Superior temporal gyrus (tissue), 1 donor: Measurements from ENCODE around the gene JAK2.
A peak's percentile ranks its signal among the peaks of the same experiment; 100 is the strongest.
"Not testable (repeated sequence)": the region's sequence is repeated elsewhere in the genome, so short reads cannot be mapped to it uniquely, and the experiment has no call there.

ENCODE experiments used
- DNase-seq: peaks from one replicate; pipeline ENCODE4 v3.0.0-alpha.2; 2016; ENCODE audit errors: extremely low spot score

JAK2 gene

DNA sequence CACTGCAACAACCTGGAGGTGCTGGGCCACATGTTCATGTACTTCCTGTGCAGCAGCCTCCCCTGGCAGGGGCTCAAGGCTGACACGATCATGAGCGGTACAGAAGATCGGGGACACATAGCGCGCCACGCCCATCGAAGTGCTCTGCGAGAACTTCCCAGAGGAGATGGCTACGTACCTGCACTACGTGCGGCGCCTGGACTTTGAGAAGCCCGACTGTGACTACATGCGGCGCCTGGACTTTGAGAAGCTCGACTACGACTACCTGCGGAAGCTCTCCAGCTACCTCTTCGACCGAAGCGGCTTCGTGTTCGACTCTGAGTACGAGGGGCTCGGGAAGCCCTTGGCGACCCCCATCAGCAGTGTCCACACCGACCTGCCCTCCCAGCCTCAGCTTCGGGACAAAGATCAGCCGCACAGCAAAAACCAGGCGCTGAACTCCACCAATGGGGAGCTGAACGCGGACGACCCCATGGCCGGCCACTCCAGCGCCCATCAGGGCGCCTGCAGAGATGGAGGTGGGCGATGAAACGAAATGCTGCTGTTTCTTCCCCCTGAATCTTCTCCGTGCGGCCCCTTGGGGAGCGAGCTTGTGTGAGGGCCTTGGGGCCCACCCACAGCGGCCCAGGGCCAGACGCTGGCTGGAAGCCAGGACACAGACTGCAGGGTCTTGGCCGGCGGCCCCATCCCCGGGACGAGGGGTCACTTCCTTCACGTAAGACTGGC is 56.5 kb downstream of the JAK2 start:
- DNase-seq = no peak

DNA sequence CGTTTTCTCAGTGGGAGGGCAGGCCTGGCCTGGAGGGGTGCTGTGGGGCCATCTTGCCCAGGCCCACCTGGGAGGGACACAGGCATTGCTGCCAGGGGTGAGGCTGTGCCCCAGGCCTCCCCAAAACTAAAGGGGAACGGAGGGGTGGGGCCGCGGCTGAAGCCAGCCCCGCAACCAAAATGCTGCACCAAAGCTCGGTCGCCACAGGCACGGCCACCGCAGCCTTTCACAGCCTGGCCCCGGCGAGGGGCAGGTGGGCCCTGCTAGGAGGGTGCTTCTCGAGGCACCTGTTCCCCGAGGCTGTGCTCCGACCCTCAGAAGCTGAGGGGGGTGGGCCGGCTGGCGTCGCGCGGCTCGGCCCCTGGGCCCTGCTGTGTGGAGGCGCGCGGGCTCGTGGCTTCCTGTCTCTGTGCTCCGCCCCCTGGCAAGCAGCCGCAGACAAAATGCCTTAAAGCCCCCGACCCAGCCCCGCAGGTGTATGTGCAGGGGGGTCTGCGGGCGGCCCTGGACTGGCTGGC is 57.6 kb downstream of the JAK2 start:
- no peak for DNase-seq

DNA sequence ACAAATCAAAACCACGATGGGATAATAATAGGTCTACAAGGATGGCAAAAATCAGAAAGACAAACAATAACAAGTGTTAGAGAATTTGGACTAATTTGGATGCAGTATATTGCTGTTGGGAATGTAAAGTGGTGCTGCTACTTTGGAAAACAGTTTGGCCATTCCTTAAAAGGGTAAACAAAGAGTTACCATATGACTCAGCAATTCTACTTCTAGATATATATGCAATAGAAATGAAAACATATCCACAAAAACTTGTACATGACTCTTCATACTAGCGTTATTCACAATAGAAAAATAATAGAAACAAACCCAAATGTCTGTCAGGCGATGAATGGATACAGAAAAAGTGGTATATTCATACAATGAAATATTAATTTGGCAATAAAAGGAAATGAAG is 58.3 kb downstream of the JAK2 start:
- no peak for DNase-seq

DNA sequence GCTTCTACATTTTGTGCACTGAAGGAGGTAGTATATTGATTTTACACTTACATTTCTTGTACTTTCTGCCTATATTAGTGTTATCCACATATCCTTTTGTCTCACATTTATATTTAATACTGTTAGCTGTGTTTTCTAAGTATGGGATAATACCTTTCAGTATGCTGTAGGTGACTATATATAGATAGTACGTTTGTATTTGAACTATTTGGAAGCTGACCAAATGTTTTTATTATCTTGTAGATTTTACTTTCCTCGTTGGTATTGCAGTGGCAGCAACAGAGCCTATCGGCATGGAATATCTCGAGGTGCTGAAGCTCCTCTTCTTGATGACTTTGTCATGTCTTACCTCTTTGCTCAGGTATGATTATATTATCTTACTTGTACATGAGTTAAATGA is 59.1 kb downstream of the JAK2 start:
- no peak for DNase-seq

DNA sequence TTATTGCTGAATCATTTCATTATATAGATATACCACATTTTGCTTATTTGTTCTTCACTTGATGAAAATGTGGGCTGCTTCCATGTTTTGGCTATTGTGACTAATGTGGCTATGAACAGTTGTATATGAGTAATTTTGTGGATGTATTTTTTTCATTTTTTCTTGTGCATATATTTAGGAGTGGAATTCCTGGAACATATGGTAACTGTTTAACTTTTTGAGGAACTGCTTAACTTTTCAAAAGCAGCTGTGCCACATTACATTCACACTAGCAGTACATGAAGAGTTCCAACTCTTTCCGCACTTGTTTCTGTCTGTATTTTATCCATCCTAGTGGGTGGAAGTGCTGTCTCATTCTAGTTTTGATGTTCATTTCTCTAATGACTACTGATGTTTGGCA is 67.8 kb downstream of the JAK2 start:
- peak; percentile 34 for DNase-seq

DNA sequence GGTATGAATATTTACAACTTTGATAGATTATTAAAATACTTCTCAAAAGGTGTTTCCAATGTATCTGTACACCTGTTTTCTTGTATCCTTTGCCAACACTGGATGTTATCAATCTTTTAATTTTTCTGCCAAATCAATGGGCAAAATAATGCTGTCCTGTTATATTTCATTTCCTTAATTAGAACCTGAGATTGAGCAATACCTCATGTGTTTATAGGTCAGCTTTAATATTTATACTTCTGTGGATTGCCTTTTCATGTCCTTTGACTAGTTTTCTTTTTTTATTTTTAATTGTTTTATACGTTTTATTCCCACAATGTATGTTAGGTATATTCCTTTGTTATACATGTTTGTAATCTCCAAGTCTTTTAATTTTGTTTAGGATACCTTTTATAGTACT is 77.6 kb downstream of the JAK2 start:
- no peak for DNase-seq

DNA sequence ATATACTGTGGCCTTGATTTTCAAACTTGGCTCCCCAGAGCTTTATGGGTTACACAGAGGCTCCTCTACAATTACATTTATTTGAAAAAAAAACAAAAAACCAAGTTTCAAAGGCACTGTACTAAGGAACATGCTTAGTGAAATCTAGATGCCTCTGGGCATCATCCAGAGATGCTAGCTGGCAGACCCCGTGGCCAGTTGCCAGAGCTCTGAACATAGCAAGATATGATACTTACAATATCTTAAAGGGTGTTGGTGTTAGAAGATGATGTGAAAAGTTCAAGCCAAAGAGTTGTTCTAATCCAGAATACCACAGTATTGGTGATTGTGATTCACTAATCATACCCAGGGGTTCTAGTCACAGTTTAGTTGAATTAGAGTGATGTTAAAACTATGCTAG is 87.8 kb downstream of the JAK2 start:
- DNase-seq = no peak

DNA sequence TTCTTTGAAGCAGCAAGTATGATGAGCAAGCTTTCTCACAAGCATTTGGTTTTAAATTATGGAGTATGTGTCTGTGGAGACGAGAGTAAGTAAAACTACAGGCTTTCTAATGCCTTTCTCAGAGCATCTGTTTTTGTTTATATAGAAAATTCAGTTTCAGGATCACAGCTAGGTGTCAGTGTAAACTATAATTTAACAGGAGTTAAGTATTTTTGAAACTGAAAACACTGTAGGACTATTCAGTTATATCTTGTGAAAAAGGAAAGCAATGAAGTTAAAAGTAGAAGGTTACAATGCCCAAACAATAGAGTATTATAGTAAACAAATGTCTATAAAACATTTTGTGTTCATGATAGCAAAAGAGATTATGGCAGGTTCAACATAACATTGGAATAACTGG is 88.6 kb downstream of the JAK2 start:
- no peak for DNase-seq

DNA sequence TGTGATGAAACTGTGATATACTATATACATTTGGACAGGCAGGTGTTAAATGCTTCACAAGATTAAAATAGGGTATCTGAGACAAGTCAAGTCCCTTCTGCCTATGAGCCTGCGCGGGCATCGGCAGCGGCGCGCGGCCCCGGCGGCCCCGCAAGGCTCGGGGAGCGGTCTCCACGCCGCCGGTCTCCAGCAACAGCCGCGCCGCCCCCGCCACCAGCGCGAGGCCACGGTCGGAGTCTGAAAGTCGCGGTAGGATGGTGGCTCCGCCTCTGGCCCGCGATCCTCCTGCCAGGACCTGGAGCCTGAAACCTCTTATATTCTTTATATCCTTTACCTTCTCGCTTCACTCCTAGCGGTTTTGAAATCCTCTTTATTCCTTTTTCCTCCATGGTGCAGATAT is 100.9 kb downstream of the JAK2 start:
- DNase-seq = no peak

DNA sequence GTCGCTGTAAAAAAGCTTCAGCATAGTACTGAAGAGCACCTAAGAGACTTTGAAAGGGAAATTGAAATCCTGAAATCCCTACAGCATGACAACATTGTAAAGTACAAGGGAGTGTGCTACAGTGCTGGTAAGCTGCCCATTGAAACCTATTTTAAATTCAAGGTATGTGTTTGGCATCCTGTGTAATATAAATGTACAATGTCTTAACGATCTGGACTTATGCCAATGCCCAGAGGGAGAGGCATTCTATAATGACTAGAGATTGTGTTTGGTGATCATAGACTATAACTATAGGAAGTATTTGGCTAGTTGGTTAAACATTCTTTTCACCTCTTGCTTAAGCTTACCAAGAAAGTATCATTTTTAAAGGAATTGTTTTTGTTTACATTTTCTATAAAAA is 104.7 kb downstream of the JAK2 start:
- no peak for DNase-seq

DNA sequence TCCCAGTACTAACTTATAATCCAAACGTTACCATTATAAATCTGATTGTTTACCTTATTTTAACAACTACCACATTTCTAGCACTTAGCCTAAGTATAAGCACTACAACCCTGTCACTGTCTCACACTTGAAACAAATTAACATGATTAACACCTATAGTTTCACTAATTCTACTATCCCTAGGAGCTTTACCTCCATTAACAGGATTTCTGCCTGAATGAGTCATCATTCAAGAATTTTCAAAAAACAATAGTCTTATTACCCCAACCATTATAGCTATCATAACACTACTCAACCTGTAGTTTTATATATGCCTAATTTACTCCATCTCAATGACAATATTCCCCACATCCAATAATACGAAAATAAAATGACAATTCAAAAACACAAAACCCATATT is 110.7 kb downstream of the JAK2 start:
- no peak for DNase-seq

DNA sequence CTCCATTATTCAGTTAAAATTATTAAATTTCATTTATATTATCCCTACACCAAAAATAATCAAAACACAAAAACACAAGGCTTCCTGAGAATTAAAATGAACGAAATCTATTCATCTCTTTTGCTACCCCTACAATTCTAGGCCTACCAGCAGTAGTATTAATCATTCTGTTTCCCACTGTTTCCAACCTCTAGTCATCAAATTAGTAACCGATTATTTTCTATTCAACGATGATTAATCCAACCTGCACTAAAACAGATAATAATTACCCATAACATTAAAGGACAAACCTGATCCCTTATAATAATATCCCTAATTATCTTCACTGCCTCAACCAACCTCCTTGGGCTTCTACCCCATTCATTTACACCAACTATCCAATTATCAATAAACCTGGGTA is 114.4 kb downstream of the JAK2 start:
- DNase-seq = no peak

DNA sequence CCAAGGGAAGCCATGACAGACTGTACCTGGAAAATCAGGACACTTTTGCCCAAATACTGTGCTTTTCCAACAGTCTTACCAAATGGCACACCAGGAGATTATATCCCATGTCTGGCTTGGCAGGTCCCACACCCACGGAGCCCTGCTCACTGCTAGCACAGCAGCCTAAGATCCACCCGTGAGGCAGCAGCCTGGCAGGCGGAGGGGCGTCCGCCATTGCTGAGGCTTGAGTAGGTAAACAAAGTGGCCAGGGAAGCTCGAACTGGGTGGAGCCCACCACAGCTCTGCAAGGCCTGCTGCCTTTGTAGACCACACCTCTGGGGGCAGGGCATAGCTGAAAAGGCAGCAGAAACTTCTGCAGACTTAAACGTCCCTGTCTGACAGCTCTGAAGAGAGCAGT is 116.1 kb downstream of the JAK2 start:
- not testable (repeated sequence) for DNase-seq

DNA sequence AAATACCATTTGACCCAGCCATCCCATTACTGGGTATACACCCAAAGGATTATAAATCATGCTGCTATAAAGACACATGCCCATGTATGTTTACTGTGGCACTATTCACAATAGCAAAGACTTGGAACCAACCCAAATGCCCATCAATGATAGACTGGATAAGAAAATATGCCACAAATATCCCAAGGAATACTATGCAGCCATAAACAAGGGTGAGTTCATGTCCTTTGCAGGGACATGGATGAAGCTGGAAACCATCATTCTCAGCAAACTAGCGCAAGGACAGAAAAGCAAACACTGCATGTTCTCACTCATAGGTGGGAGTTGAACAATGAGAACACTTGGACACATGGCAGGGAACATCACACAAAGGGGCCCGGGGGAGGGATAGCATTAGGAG is 121.4 kb downstream of the JAK2 start:
- DNase-seq = not testable (repeated sequence)

DNA sequence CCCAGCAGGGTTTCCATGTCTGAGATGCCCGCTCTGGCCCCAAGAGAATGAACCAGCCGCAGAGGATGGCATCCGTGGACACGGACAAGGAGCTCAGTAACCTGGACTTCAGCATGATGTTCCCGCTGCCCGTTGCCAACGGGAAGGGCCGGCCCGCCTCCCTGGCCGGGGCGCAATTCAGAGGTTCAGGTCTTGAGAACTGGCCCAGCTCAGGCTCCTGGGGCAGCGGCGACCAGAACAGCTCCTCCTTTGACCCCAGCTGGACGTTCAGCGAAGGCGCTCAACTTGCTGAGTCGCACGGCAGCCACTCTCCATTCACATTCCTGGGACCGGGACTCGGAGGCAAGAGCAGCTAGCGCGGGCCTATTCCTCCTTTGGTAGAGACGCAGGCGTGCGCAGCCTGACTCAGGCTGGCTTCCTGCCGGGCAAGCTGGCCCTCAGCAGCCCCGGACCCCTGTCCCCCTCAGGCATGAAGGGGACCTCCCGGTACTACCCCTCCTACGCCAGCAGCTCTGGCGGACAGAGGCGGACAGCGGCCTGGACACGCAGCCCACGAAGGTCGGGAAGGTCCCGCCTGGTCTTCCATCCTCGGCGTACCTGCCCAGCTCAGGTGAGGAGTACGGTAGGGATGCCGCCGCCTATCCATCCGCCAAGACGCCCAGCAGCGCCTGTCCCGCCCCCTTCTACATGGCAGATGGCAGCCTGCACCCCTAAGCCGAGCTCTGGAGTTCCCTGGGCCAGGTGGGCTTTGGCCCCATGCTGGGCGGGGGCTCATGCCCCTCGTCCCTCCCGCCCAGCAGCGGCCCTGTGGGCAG is 126.0 kb downstream of the JAK2 start:
- no peak for DNase-seq

DNA sequence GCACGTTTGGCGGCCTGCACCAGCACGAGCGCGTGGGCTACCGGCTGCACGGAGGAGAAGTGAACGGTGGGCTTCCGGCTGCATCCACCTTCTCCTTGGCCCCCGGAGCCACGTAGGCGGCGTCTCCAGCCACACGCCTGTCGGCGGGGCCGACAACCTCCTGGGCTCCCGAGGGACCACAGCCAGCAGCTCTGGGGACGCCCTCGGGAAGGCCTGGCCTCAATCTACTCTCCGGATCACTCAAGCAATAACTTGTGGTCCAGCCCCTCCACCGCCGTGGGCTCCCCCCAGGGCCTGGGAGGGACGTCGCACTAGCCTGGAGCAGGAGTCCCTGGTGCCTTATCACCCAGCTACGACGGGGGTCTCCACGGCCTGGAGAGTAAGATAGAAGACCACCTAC is 126.6 kb downstream of the JAK2 start:
- DNase-seq = no peak

DNA sequence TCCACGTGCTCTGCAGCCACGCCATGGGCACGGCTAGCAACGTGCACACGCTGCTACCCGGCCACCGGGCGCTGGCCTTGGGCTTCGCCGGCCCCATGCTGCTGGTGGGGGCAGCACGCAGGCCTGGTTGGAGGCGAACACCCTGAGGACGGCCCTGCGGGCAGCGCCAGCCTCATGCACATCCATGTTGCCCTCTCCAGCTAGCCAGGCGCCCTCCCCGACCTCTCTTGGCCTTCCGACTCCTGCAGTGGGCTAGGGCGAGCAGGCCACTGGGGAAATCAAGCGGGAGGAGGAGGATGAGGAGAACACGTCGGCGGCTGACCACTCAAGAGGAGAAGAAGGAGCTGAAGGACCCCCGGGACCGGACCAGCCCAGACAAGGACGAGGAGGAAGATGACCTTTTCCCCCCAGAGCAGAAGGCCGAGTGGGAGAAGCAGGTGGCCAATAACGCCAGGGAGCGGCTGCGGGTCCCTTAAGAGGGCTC is 127.1 kb downstream of the JAK2 start:
- DNase-seq = no peak

DNA sequence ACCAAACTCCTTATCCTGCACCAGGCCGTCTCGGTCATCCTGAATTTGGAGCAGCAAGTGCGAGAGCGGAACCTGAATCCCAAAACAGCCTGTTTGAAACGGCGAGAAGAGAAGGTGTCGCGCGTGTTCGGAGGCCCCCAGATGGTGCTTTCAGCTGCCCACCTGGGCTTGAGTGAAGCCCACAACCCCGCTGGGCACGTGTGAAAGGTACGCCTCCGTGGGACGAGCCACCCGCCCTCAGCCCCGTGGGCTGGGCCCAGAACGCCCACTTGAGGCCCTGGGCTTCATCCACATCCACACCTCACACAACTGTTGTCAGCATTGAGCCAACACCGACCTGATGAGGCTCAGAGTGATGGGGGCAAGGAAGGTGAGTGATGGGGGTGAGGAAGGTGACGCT is 127.6 kb downstream of the JAK2 start:
- no peak for DNase-seq

DNA sequence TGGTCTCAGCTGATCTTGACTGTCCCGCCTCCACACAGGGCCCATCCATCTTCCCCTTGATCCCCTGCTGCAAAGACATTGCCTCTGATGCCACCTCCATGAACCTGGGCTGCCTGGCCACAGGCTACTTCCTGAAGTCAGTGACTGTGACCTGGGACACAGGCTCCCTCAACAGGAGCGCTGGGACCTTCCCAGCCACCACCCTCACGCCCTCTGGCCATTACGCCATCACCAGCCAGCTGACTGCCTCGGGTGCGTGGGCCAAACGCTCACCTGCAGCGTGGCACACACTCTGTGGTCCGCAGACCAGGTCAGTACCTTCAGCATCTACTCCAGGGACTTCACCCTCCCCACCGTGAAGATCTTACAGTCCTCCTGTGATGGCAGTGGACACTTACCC is 128.5 kb downstream of the JAK2 start:
- DNase-seq = no peak

DNA sequence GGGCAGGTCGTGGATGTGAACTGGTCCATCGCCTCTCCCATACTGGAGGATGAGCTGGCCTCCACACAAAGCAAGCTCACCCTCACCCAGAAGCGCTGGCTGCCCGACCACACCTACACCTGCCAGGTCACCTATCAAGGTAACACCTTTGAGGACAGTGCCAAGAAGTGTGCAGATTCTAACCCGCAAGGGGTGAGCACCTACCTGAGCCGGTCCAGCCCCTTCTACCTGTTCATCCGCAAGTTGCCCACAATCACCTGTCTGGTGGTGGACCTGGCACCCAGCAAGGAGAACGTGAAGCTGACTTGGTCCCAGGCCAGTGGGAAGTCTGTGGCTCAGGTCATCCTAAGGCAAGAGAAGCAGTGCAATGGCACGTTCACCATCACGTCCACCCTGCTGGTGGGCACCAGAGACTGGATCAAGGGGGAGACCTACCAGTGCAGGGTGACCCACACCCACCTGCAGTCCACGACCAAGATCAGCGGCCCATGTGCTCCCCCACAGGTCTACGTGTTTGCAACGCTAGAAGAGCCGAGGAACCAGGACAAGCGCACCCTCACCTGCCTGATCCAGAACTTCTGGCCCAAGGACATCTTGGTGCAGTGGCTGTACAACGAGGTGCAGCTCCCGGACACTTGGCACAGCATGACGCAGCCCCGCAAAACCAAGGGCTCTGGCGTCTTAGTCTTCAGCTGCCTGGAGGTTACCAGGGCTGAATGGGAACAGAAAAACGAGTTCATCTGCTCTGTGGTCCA is 129.1 kb downstream of the JAK2 start:
- no peak for DNase-seq

DNA sequence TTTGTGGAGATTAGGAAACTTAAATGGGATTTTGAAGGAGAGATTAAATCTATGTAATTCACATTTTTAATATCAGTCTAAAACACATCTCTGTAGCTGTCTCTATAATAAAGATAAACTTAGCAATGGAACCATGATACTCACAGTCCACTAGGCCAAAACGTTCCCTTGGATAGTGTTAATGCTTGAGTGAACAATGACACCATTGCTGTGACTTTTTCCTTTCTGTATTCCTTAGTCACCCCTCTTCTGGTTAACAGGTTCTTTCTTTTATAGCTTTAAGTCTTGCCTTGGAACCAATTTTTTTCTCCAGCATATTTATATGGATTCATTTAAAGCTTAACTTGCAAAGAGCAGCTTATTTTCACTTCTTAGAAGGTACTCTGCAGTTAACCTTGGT is 137.0 kb downstream of the JAK2 start:
- no peak for DNase-seq

DNA sequence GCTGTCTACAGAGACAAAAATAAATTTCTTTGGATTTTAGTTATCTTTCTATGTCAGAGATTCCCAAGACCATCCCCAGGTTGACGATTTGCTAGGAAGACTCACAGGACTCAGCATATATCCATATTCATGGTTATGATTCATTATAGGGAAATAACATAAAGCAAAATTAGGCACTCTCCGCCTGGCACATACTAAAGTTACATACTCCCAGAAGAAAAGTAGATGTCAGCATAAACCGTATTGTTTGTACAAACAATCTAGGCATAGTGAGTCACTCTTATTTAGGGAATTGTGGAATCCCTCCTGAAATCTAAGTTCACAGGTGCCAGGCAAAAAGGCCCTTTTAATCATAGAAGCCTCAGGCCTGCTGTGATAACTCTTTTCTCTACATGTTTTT is 137.4 kb downstream of the JAK2 start:
- DNase-seq = no peak
